ENCODE data around the gene PDSS2.

Gene PDSS2

GRCh38 chr6:107401573-107401972, 57.8 kb downstream of the PDSS2 start:
- Histone ChIP-seq H3K79me2 (ENCODE audit: insufficient read depth, low read length) (no peaks in the 10 kb centered on the region), H2AFZ (ENCODE audit: low read length) (no peak overlapping the region), H3K9ac (ENCODE audit: low read length) (no peak overlapping the region), H3K9me3 (ENCODE audit: low read length) (peaks cover 15% of the 10 kb centered on the region), H3K36me3 (ENCODE audit: insufficient read depth, low read length) (peaks cover 13% of the 10 kb centered on the region), H3K27ac (ENCODE audit: low read depth, low read length, poor library complexity, severe bottlenecking) (no peak overlapping the region), H3F3A (ENCODE audit: insufficient read depth, low read length) (no peaks in the 10 kb centered on the region), H4K20me1 (ENCODE audit: insufficient read depth, low read length) (no peaks in the 10 kb centered on the region), H3K27me3 (ENCODE audit: insufficient read depth, low read length) (no peaks in the 10 kb centered on the region), H3K4me2 (ENCODE audit: low read length) (no peak overlapping the region), H3K4me3 (ENCODE audit: low read depth, low read length, poor library complexity, severe bottlenecking) (no peak overlapping the region), H3K4me1 (ENCODE audit: insufficient read depth, low read length, severe bottlenecking) (no peaks in the 10 kb centered on the region), H3K9me2 (ENCODE audit: low read depth, low read length) (no peaks in the 10 kb centered on the region)
- TF ChIP-seq, protein P1, sequence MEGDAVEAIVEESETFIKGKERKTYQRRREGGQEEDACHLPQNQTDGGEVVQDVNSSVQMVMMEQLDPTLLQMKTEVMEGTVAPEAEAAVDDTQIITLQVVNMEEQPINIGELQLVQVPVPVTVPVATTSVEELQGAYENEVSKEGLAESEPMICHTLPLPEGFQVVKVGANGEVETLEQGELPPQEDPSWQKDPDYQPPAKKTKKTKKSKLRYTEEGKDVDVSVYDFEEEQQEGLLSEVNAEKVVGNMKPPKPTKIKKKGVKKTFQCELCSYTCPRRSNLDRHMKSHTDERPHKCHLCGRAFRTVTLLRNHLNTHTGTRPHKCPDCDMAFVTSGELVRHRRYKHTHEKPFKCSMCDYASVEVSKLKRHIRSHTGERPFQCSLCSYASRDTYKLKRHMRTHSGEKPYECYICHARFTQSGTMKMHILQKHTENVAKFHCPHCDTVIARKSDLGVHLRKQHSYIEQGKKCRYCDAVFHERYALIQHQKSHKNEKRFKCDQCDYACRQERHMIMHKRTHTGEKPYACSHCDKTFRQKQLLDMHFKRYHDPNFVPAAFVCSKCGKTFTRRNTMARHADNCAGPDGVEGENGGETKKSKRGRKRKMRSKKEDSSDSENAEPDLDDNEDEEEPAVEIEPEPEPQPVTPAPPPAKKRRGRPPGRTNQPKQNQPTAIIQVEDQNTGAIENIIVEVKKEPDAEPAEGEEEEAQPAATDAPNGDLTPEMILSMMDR (IDR thresholded peaks at IDR 0.05; ENCODE audit: low read length), result no peak

DNA sequence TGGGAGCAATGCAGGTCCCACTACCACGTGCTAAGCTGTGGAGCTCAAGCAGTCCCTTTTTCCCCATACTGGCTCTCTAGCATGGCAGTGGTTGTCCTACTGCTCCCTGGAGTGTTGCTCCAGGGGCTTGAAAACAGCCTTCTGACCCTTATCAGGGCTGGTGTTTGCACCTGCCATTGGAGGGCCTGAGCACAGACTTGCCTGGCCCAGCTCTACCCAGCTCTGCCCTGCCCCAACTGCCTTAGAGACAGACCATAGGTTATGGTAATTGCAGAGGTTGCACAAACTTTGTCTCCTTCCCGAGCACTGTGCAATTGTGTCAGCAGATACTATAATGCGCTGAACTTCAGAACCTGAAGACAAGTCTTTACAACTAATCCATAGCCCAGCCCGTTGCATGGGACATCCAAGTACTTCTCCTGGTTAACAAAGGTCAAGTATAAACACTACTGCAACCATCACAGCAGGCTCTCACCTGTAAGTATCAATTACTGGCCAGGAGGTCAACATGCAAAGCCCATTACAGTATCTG, 58.7 kb downstream of the PDSS2 start:
- Histone ChIP-seq H3K9me2 (ENCODE audit: low read depth, low read length) (no peaks in the 10 kb centered on the region), H3K4me3 (ENCODE audit: low read depth, low read length, poor library complexity, severe bottlenecking) (no peak overlapping the region), H3K79me2 (ENCODE audit: insufficient read depth, low read length) (no peaks in the 10 kb centered on the region), H3K4me1 (ENCODE audit: insufficient read depth, low read length, severe bottlenecking) (no peaks in the 10 kb centered on the region), H4K20me1 (ENCODE audit: insufficient read depth, low read length) (no peaks in the 10 kb centered on the region), H3K9me3 (ENCODE audit: low read length) (peaks cover 20% of the 10 kb centered on the region), H3K27ac (ENCODE audit: low read depth, low read length, poor library complexity, severe bottlenecking) (no peak overlapping the region), H3F3A (ENCODE audit: insufficient read depth, low read length) (no peaks in the 10 kb centered on the region), H2AFZ (ENCODE audit: low read length) (no peak overlapping the region), H3K27me3 (ENCODE audit: insufficient read depth, low read length) (no peaks in the 10 kb centered on the region), H3K36me3 (ENCODE audit: insufficient read depth, low read length) (peaks cover 13% of the 10 kb centered on the region), H3K9ac (ENCODE audit: low read length) (no peak overlapping the region), H3K4me2 (ENCODE audit: low read length) (no peak overlapping the region)
- TF ChIP-seq, protein P1 (IDR thresholded peaks at IDR 0.05; ENCODE audit: low read length), result no peak

- Histone ChIP-seq H3K27ac (ENCODE audit: low read depth, low read length, poor library complexity, severe bottlenecking) (no peak overlapping the region), H3F3A (ENCODE audit: insufficient read depth, low read length) (no peaks in the 10 kb centered on the region), H3K4me2 (ENCODE audit: low read length) (no peak overlapping the region), H3K9ac (ENCODE audit: low read length) (no peak overlapping the region), H2AFZ (ENCODE audit: low read length) (no peak overlapping the region), H3K79me2 (ENCODE audit: insufficient read depth, low read length) (no peaks in the 10 kb centered on the region), H3K36me3 (ENCODE audit: insufficient read depth, low read length) (peaks cover 15% of the 10 kb centered on the region), H3K9me2 (ENCODE audit: low read depth, low read length) (no peaks in the 10 kb centered on the region), H3K27me3 (ENCODE audit: insufficient read depth, low read length) (no peaks in the 10 kb centered on the region), H3K9me3 (ENCODE audit: low read length) (peaks cover 21% of the 10 kb centered on the region), H3K4me3 (ENCODE audit: low read depth, low read length, poor library complexity, severe bottlenecking) (no peak overlapping the region), H3K4me1 (ENCODE audit: insufficient read depth, low read length, severe bottlenecking) (no peaks in the 10 kb centered on the region), H4K20me1 (ENCODE audit: insufficient read depth, low read length) (no peaks in the 10 kb centered on the region)
- TF ChIP-seq EZH2 (IDR thresholded peaks at IDR 0.05; ENCODE audit: borderline replicate concordance, low read length), result no peak
- TF ChIP-seq, protein P1 (IDR thresholded peaks at IDR 0.05; ENCODE audit: low read length), result no peak
Measured at GRCh38 chr6:107399935-107400334, 59.4 kb downstream of the PDSS2 start.

Measured in OCI-LY1 (cell line).